HG02763 (cell line): ENCODE measurements around the gene SPINDOC.
"Not testable (repeated sequence)": the region's sequence is repeated elsewhere in the genome, so short reads cannot be mapped to it uniquely, and the experiment has no call there.

Source experiments
- ATAC-seq: cut with Tn5 transposase; IDR thresholded peaks from one replicate; pipeline ENCODE4 v1.9.1; 2021; ENCODE audit warnings: mild to moderate bottlenecking, moderate library complexity; ENCODE audit not compliant: unreplicated experiment

The SPINDOC gene

GRCh38 chr11:63813035-63813562, at the start of gene SPINDOC:
TSS of gene SPINDOC (plus strand) at chr11:63813456. CDS start at chr11:63813687, 231 bp downstream.
- ATAC-seq: peak; percentile 87

DNA sequence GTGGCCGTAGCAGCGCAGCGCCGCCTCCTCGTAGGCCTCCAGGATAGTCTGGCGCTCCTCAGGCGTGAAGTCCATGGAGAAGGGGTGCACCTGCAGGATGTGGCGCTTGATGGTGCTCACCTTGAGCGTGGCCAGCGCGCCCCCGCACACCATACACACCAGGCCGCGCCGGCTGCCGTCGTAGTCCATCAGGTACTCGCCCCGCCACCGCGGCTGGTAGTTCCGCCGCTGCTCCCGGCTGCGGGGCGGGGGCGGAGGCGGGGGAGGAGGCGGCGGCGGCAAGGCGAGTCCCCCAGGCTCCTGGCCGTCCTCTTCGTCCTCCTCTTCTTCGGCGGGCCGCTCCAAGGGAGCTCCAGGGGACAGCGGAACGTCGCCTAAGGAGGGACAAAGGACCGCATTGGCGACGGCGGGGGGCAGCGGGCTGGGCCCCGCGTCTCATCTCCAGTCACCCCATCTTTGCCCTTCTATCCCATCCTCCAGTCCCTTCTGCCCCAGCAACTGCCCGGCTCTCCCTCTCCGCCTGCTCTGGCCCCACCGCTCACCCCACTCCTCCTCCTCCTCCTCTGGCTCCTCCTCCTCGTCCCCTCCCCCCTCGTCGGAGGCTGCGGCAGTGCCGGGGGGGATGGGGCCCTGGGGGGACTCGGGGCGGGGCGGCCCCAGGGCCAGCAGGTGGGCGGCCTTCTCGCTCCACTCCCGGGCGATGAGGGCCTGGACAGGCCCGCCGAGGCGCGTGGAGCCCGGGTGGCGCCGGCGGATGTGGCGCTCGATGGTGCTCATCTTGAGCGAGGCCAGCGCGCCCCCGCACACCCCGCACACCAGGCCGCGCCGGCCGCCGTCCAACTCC, 49.5 kb upstream of the SPINDOC start:
- ATAC-seq: no peak

GRCh38 chr11:63764340-63764678, 48.9 kb upstream of the SPINDOC start:
- no peak for ATAC-seq

- ATAC-seq: no peak
Measured at GRCh38 chr11:63764679-63765647, 48.3 kb upstream of the SPINDOC start.

DNA sequence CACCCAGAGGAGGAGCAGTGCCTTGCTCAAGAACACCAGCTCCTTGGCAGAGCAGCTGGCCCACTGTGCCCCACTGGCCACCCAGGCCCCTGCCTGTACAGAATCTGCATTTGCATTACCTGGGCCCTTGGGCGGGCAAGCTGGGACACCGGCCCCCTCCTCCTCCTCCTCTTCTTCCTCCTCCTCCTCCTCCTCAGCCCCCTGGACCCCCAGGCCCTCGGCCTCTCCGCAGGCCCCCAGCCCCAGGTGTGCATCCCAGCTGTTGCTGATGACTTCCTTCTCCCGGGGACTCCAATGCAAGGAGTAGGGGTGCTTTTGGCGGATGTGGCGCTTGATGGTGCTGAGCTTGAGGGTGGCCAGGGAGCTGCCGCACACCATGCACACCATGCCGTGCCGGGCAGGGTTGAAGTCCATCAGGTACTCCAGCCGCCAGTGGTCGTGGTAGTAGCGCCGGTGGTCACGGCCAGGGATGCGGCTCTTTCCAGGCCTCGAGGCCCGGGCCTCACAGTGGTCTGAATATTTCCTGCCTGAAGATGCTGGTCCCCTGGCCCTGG, 47.5 kb upstream of the SPINDOC start:
- ATAC-seq: no peak

- ATAC-seq: no peak
Measured at GRCh38 chr11:63766531-63767235, 46.6 kb upstream of the SPINDOC start.

GRCh38 chr11:63767267-63767564, 46.0 kb upstream of the SPINDOC start:
- ATAC-seq: no peak

DNA sequence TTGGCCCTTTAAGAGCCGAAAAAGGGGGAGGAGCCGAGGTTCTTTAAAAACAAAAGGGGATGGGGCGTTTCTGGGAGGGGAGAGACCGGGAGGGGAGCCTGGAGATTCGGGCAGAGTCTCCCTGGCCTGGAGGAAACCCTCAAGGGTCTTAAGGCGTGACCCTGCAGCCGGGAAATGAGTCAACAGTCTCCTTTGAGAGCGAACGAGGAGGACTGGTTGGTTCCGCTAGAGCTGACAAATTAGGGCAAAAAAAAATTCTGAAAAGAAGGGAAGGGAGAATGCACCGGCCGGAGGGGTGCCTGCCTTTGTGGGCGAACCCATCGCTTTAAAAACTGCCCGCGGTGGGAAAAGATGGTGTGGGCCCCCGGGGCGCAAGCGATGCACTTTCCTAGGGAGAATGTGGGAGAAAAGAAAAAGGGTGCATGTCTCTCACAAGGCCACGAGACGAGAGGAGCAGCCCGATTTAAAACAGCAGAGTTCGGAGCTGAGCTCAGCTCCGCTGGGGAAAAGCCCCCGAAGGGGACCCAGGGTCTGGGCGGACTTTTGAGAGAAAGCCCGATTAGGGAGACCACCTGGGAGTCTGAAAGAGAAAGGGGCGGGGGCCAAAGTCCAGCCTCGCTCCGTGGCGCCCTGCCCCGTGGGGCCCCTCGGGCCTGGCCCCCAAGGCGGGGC, 45.6 kb upstream of the SPINDOC start:
- no peak for ATAC-seq

DNA sequence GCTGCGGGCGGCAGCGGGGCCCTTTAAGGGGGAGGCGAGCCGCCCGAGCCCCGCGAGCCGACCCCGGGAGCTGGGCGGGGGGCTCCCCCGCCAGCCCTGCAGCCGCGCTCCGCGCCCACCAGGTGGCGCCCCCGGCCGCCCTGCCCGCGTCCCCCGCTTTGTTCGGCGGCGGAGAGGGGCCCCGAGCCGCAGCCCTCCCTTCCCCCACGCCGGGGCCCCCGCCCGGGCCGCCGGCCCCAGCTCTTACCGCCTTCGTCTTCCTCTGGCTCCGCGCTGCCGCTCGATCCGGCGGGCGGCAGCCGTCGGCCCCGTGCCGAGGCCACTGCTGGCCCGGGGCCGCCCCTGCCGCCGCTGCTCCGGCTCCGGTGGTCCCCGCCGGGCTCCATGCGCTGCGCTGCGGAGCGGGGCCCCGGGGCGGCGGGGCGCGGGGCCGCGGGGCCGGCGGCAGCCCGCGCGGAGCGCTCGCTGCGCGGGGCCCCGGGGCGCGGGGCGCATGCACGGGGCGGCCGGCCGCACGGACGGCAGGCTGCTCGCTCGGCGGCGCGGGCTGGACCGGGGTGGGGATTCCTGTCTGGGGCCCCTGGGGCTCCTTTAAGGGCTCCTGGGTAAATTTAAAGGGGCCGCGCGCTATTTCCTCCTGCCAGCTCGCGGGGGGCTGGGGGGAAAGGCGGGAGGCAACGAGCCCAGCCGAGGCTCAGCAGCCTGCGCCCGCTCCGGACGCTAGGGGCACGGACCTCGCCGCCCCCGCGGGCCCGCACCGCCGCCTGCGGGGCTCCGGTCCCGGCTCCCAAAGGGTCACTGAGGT, 44.8 kb upstream of the SPINDOC start, which contains the start of gene ZFTA:
TSS of gene ZFTA (minus strand) at position 539 of the 805 bp plus-strand sequence. CDS start at position 386, 153 bp downstream.
- peak; percentile 47 for ATAC-seq

GRCh38 chr11:63769042-63769713, 44.1 kb upstream of the SPINDOC start:
- peak; percentile 30 for ATAC-seq

DNA sequence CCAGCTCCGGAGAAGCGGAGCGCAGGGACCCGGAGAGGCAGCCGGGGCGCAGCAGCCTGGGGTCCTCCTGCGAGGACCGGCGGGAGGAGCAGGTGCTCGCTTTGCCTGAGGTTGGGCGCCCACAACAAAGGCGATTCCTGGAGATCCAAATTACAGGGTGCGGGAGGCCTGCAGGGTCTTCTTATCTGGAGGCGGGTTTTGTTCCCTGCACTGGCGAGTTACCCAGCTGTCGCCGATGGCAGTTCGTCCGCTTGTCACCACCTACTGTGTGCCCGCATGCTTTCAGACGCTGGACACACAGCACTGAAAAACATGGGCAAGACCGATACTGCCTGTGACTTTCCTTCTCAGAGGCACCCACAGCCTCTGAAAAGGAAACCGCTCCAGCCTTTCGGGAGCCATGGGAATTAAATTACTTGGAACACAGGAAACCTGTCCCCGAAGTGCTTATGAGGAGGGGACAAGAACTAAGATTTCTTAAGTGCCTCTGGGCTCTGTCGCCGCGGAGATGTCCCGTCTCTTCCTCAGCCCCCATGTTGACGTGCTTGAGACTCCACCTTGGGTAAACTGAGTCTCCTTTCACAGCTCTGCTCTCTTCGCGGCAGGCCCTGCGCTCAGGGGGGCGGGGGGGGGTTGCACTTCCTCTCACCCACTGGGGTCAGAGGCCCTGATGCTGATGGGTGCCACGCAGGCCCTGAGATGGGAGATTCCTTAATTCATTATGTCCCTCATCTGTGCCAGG, 43.4 kb upstream of the SPINDOC start:
- no peak for ATAC-seq

DNA sequence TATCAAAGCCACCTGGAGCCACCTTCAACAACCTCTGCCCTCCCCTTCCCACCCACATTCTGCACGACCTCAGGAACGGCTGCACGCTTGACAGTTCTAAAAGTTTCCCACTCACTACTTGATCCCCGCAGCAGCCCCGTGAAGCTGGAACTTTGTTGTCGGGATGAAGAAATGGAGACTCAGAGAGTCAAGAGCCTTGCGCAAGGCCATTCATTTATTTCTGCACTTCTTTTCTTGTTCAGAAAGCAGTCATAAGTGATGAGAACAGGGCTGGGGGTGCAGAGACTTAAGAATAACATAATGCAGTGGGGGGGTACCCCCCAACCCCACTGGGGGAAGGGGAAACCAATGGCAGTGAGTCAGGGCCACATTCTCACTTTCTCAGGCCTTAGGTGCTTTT, 42.5 kb upstream of the SPINDOC start:
- ATAC-seq: no peak

GRCh38 chr11:63771741-63772318, 41.4 kb upstream of the SPINDOC start:
- not testable (repeated sequence) for ATAC-seq

DNA sequence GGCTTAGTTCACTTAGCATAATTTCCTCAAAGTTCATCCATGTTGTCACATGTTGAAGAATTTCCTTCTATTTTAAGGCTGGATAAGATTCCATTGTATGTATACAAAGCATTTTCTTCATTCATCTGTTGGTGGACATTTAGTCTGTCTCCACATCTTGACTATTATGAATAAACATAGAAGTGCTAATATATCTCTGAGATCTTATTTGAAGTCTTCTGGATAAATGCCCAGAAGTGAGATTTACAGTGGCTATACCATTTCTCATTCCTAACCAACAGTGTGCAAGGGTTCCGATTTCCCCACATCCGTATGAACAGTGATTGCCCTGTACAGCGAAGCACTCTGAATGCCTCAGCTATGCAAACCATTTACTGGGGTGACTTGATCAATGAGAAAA, 38.1 kb upstream of the SPINDOC start:
- no peak for ATAC-seq

GRCh38 chr11:63779039-63779438, 34.2 kb upstream of the SPINDOC start:
- ATAC-seq: no peak

DNA sequence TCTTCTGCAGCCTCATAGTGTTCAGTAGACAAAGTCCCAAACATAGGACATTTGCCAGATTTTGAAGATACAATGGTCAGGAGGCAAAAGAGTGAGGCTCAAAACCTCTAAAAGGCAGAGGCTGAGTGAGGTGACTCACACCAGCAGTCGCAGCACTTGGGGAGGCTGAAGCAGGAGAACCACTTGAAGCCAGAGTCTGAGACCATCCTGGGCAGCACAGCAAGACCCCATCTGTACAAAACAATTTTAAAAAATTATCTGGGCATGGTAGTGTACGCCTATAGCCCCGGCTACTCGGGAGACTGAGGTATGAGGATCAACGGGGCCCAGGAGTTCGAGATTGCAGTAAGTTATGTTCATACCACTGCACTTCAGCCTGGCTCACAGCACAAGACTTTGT, 30.5 kb upstream of the SPINDOC start:
- no peak for ATAC-seq

DNA sequence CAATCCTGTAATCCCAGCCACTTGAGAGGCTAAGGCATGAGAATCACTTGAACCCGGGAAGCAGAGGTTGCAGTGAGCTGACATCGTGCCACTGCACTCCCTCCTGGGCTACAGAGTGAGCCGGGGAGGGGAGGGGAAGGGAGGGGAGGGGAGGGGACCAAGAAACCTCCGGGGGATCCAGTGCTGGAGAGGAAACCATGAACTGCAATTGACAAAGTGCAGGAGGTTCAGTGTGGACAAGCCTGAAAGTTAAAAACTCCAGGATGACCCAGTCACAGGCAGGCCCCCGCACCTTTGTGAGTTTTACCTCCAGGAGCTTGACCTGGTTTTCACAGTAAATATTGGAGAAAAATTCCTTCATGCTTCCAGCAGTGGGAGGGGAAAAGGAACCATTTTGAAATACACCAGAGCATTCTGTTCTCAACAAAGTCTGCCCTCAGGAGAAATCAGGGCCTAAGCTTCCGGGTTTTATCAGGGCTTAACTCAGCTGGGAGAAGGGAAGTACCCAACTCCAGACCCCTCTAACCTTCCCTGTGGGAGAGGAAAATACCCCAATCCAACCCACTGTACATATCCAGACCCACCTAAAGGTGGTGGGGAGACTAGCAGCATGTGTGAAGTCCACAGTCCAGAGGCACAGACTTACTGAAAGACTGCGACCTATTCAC, 29.2 kb upstream of the SPINDOC start:
- no peak for ATAC-seq
